ENCODE data around the gene ZC3H8.

The ZC3H8 gene

DNA sequence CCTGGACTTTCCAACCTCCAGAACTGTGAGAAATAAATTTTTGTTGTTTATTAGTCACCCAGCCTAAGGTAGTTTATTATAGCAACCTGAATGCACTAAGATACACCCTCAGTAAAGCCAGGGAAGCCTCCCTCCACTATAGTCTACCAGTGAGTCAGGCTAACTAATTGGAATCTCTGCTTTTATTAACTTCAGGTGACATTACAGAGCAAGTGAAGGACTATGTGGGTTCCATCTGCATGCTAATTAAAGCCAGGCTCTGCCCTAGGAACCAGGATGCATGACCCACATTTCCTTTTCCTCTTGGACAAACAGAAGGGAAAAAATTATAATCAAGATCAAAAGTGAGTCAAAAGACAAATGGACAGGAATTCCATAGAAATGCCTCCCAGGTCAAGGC, 56.1 kb downstream of the ZC3H8 start:
- Histone ChIP-seq H3K27me3 (no peaks in the 10 kb centered on the region), H3K4me3 (no peak overlapping the region), H4K20me1 (no peaks in the 10 kb centered on the region), H3K9ac (no peak overlapping the region), H3K4me1 (peaks cover 11% of the 10 kb centered on the region; the same call in 1 of the 2 replicates), H3K9me3 (peaks cover 12% of the 10 kb centered on the region), H3K36me3 (no peaks in the 10 kb centered on the region), H3K27ac (no peak overlapping the region), H3K4me2 (no peak overlapping the region)
- TF ChIP-seq Cebpa-rat (IDR thresholded peaks at IDR 0.05) = no peak

- H3K27me3 ChIP-seq = no peaks in the 10 kb centered on the region
- no peak overlapping the region for H3K27ac ChIP-seq
- H4K20me1 ChIP-seq = no peaks in the 10 kb centered on the region
- no peak overlapping the region for H3K4me2 ChIP-seq
- no peak overlapping the region for H3K9ac ChIP-seq
- no peak for TF ChIP-seq Cebpa-rat (IDR thresholded peaks at IDR 0.05)
- peaks cover 11% of the 10 kb centered on the region; the same call in 1 of the 2 replicates for H3K4me1 ChIP-seq
- no peak overlapping the region for H3K4me3 ChIP-seq
- peaks cover 3% of the 10 kb centered on the region; the same call in 1 of the 2 replicates for H3K9me3 ChIP-seq
- no peaks in the 10 kb centered on the region for H3K36me3 ChIP-seq
These were observed 57.0 kb downstream of the ZC3H8 start for GRCh38 chr2:112197868-112198267.

GRCh38 chr2:112195950-112196349, 58.9 kb downstream of the ZC3H8 start:
- Histone ChIP-seq H3K27ac (no peak overlapping the region), H3K9ac (no peak overlapping the region), H3K4me2 (no peak overlapping the region), H4K20me1 (no peaks in the 10 kb centered on the region), H3K4me3 (no peak overlapping the region), H3K27me3 (no peaks in the 10 kb centered on the region), H3K4me1 (peaks cover 7% of the 10 kb centered on the region; the same call in 1 of the 2 replicates), H3K36me3 (no peaks in the 10 kb centered on the region), H3K9me3 (no peaks in the 10 kb centered on the region; the same call in 1 of the 2 replicates)
- TF ChIP-seq Cebpa-rat (IDR thresholded peaks at IDR 0.05) = no peak

DNA sequence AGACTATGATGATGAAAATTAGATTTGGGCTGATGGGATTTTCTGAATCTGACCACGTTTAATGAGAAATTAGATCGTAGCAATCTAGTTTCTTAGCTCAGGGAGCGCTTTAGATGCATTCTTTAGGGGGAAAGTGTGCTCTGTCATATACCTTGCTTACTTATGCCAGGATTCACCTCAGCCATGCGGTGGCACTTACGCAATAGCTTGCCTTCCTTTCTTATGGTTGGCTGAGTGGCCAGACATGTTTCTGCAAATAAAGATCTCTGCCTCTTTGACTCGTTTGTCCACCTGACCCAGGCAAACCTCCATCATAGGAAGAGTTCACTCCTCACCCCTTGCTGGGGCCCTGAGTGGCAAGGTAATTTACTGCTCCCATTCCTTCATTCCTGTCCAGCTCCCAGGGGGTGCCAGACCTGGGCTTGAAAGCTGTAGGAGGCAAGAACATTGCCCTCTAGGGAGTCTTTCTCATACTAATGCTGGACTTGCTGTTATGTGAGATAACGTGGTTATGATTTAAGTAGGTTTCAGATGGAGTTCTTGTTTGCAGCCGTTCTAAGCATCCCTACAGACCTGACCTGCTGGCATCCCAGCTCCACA, 59.6 kb downstream of the ZC3H8 start:
- no peak overlapping the region for H3K9ac ChIP-seq
- no peak overlapping the region for H3K4me2 ChIP-seq
- TF ChIP-seq Cebpa-rat (IDR thresholded peaks at IDR 0.05) = no peak
- H4K20me1 ChIP-seq = no peaks in the 10 kb centered on the region
- H3K27ac ChIP-seq = no peak overlapping the region
- H3K36me3 ChIP-seq = no peaks in the 10 kb centered on the region
- H3K4me3 ChIP-seq = no peak overlapping the region
- H3K27me3 ChIP-seq = no peaks in the 10 kb centered on the region
- no peaks in the 10 kb centered on the region; the same call in 1 of the 2 replicates for H3K9me3 ChIP-seq
- H3K4me1 ChIP-seq = 0 out of 2 replicates have a peak, but pooled peaks cover 4% of the 10 kb centered on the region

GRCh38 chr2:112194482-112194881, 60.4 kb downstream of the ZC3H8 start:
- Histone ChIP-seq H3K4me2 (no peak overlapping the region), H3K9me3 (no peaks in the 10 kb centered on the region; the same call in 1 of the 2 replicates), H3K27me3 (no peaks in the 10 kb centered on the region), H3K4me1 (0 out of 2 replicates have a peak, but pooled peaks cover 4% of the 10 kb centered on the region), H3K36me3 (no peaks in the 10 kb centered on the region), H3K9ac (no peak overlapping the region), H3K4me3 (no peak overlapping the region), H4K20me1 (no peaks in the 10 kb centered on the region), H3K27ac (no peak overlapping the region)
- TF ChIP-seq Cebpa-rat (IDR thresholded peaks at IDR 0.05) = no peak

DNA sequence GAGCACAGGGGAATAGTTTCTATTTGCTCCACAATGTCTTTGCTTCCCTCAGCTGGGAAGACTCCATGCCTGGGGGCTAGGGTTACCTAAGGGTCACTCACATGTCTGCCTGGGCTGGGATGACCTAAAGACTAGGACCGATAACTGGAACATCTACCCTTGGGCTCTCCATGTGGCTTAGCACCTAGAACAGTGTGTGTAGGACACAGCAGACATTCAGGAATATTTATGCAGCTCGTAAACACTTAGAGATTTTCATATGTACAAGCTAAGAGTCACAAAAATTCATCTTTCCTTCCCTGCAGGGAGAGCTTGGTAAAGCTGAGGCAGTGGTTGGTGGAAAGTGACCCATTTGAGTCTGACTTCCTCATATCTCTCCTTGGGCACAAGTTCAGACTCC, 60.8 kb downstream of the ZC3H8 start:
- TF ChIP-seq Cebpa-rat (IDR thresholded peaks at IDR 0.05) = no peak
- H3K27ac ChIP-seq = no peak overlapping the region
- no peaks in the 10 kb centered on the region for H4K20me1 ChIP-seq
- no peaks in the 10 kb centered on the region for H3K27me3 ChIP-seq
- H3K4me2 ChIP-seq = no peak overlapping the region
- no peak overlapping the region for H3K4me3 ChIP-seq
- H3K9ac ChIP-seq = no peak overlapping the region
- no peaks in the 10 kb centered on the region; the same call in 1 of the 2 replicates for H3K9me3 ChIP-seq
- no peaks in the 10 kb centered on the region for H3K36me3 ChIP-seq
- H3K4me1 ChIP-seq = 0 out of 2 replicates have a peak, but pooled peaks cover 4% of the 10 kb centered on the region

- no peaks in the 10 kb centered on the region for H3K27me3 ChIP-seq
- no peak for TF ChIP-seq Cebpa-rat (IDR thresholded peaks at IDR 0.05)
- H3K9me3 ChIP-seq = no peaks in the 10 kb centered on the region; the same call in 1 of the 2 replicates
- no peak overlapping the region for H3K27ac ChIP-seq
- H3K4me1 ChIP-seq = peaks cover 46% of the 10 kb centered on the region
- H4K20me1 ChIP-seq = no peaks in the 10 kb centered on the region
- H3K9ac ChIP-seq = no peak overlapping the region
- no peak overlapping the region for H3K4me3 ChIP-seq
- H3K4me2 ChIP-seq = no peak overlapping the region
- no peaks in the 10 kb centered on the region for H3K36me3 ChIP-seq
These were observed 65.8 kb downstream of the ZC3H8 start for GRCh38 chr2:112189001-112189556.

- Histone ChIP-seq H3K4me3 (no peak overlapping the region), H3K4me1 (peaks cover 56% of the 10 kb centered on the region), H3K9ac (no peak overlapping the region), H3K27ac (peak overlapping the region; percentile 15), H3K36me3 (no peaks in the 10 kb centered on the region), H4K20me1 (no peaks in the 10 kb centered on the region), H3K4me2 (peak overlapping the region; percentile 67), H3K9me3 (no peaks in the 10 kb centered on the region; the same call in 1 of the 2 replicates), H3K27me3 (peaks cover 2% of the 10 kb centered on the region; the same call in 1 of the 2 replicates)
- TF ChIP-seq Cebpa-rat (IDR thresholded peaks at IDR 0.05) = no peak
These were observed 66.8 kb downstream of the ZC3H8 start for GRCh38 chr2:112187805-112188596.

GRCh38 chr2:112187046-112187715, 67.7 kb downstream of the ZC3H8 start:
- Histone ChIP-seq H3K27me3 (peaks cover 9% of the 10 kb centered on the region), H3K9ac (no peak overlapping the region), H3K27ac (peak overlapping the region; percentile 15), H3K4me1 (peaks cover 65% of the 10 kb centered on the region), H3K9me3 (no peaks in the 10 kb centered on the region; the same call in 1 of the 2 replicates), H3K36me3 (no peaks in the 10 kb centered on the region), H4K20me1 (no peaks in the 10 kb centered on the region), H3K4me3 (no peak overlapping the region), H3K4me2 (peak overlapping the region; percentile 67)
- no peak for TF ChIP-seq Cebpa-rat (IDR thresholded peaks at IDR 0.05)

All from BLaER1 (cell line).